ENCODE results near the gene EHD3.

EHD3 gene

DNA sequence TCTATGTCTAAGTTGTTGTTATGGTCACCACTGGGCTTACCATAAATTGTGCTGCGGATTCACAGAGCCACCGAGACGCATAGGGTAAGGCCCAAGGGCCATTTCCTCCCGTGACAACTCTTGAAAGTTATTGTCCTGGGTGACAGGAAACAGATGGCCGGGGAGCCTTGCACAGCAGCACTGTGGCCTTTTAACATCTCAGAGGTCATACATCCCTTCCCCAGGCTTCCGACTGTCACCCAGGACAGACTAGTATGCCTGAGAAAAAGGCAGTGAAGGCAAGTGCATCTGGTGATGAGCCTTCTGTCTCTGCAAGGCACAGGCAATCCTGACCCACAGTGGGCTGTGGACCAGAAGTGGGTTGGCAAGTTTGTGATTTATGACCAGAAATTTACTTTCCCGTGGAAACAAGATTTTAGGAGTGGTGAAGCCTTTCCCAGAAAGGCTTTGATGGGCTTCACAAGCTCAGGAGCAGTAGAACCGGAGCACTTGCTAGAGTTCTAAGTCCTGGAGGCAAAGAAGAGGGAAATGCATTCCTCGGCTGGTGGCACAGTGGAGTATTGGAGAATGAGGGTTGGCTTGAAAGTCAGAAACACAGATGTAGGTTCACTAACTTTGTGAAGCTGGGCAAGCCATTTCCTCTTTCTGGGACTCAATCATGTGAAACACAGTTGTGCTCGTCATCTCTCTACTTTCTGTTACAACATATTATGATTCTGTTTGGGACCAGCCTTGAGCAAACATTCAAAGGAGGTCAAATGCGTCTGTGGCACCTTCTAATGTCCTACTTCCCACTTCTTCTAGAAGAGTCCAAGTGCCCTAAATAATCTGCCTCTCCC lies 14.6 kb upstream of the EHD3 start:
- TF ChIP-seq, protein P1, sequence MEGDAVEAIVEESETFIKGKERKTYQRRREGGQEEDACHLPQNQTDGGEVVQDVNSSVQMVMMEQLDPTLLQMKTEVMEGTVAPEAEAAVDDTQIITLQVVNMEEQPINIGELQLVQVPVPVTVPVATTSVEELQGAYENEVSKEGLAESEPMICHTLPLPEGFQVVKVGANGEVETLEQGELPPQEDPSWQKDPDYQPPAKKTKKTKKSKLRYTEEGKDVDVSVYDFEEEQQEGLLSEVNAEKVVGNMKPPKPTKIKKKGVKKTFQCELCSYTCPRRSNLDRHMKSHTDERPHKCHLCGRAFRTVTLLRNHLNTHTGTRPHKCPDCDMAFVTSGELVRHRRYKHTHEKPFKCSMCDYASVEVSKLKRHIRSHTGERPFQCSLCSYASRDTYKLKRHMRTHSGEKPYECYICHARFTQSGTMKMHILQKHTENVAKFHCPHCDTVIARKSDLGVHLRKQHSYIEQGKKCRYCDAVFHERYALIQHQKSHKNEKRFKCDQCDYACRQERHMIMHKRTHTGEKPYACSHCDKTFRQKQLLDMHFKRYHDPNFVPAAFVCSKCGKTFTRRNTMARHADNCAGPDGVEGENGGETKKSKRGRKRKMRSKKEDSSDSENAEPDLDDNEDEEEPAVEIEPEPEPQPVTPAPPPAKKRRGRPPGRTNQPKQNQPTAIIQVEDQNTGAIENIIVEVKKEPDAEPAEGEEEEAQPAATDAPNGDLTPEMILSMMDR (IDR thresholded peaks at IDR 0.05): no peak
- no peak for TF ChIP-seq ZFX (IDR thresholded peaks at IDR 0.05; ENCODE audit: borderline replicate concordance)
- H3K27ac ChIP-seq: no peak overlapping the region

DNA sequence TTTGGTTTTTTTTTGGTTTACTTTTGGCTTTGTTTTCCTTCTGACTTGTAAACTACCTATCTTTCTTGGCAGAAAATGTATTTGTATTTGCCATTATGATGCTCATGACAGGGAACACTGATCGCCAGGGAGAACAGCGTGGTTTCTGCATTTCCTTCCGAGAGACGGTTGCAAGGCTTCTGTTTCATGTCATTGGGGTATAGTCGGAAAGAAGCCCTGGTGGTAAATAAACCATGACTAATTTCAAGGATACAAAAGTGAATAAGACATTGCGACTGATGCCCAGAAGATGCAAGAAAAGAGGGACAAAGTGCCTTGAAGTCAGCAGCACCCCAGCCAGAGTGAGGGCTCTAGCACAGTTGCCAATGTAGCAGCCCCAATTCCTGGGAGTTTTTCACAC lies 12.4 kb upstream of the EHD3 start:
- no peak for TF ChIP-seq ZFX (IDR thresholded peaks at IDR 0.05; ENCODE audit: borderline replicate concordance)
- TF ChIP-seq, protein P1 (IDR thresholded peaks at IDR 0.05): no peak
- H3K27ac ChIP-seq: no peak overlapping the region

DNA sequence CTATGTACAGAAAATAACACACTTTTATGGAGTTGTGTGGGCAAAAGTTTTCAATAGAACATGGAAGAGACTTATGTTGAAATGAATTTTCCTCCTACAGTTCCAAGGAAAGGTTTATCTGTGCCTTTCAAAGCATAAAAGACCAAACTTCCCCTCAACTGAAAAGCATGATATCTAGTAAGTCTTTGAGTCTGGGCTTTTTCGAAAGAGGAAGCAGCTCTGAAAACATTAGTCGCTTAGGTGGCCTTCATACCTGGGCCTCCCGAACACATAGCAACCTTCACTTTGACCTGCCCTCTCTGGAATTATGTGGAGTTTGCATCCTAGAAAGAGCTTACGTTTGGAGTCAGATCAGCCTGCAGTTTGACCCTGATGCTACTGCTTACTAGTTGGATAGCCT lies 11.9 kb upstream of the EHD3 start:
- TF ChIP-seq ZFX (IDR thresholded peaks at IDR 0.05; ENCODE audit: borderline replicate concordance): no peak
- TF ChIP-seq, protein P1 (IDR thresholded peaks at IDR 0.05): no peak
- H3K27ac ChIP-seq: no peak overlapping the region

DNA sequence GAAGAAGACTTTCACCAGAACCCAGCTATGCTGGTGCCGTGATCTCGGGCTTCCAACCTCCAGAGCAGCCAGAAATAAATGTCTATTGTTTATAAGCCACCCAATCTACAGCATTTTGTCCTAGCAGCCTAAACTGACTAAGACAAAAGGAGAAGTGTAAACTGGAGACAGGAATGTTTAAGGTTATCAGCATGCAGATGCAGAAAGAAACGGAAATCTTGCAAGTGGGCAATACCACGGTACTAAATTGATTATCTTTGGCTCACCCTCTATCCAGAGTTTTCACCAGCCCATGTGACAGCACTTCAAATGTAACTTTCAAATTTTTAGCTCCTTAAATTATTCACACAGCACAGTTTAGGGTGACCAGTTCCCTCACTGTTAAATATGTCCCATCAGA lies 10.9 kb upstream of the EHD3 start:
- no peak for TF ChIP-seq ZFX (IDR thresholded peaks at IDR 0.05; ENCODE audit: borderline replicate concordance)
- TF ChIP-seq, protein P1 (IDR thresholded peaks at IDR 0.05): no peak
- no peak overlapping the region for H3K27ac ChIP-seq

DNA sequence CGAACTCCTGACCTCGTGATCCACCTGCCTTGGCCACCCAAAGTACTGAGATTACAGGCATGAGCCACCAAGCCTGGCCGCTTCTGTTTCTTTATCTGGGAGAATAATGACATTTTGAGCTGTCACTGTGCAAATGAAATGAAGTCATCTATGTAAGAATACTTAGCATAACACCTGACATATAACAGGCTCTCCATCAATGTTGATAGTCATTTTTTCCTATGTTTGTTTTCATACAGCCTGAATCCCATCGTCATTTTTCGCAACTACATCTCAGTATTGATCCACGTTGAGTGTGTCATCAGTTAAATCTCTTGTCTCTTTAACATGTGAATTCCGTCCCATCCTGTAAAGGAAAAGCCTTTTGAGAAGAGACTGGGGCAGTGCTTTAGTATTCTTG lies 10.2 kb upstream of the EHD3 start:
- TF ChIP-seq, protein P1 (IDR thresholded peaks at IDR 0.05): no peak
- TF ChIP-seq ZFX (IDR thresholded peaks at IDR 0.05; ENCODE audit: borderline replicate concordance): no peak
- H3K27ac ChIP-seq: no peak overlapping the region

DNA sequence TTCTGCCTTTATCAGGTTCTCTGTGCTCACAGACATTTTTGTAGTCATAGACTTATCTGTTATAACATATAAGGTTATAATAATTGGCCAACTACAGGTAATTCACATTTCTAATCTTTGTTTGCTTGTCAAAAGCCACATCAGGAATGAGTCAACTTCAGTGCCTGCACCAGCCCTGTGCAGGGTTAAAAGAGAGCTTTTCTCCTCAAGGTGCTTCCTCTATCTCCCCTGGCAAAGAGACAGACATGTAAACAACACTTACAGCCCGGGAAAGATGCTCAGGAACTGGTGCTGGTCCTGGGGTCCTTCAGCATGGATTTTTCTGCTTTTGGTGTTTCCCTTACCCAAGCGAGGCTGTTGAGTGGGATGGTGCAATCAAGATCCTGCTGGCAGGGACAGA lies 7.7 kb upstream of the EHD3 start:
- H3K27ac ChIP-seq: no peak overlapping the region
- no peak for TF ChIP-seq ZFX (IDR thresholded peaks at IDR 0.05; ENCODE audit: borderline replicate concordance)
- TF ChIP-seq, protein P1 (IDR thresholded peaks at IDR 0.05): no peak

DNA sequence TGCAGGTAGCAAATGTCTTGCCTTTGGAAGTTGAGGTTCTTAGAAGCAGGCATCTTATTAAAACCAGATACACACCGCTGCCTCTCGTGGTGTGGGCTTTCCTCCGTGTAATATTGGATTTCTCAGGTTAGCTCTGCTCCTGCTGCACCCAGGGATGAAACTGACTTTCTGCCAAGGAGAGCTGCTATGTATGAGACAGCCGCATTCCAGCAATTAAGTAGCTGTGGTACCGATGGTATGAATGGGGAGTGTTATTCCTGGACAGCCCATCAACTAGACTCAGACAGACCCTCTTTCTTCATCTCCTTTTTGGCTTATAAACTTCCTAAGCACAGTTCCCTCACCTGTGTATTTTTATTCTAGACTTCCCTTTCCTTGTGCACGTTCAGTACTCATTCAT lies 6.8 kb upstream of the EHD3 start:
- no peak for TF ChIP-seq ZFX (IDR thresholded peaks at IDR 0.05; ENCODE audit: borderline replicate concordance)
- TF ChIP-seq, protein P1 (IDR thresholded peaks at IDR 0.05): no peak
- no peak overlapping the region for H3K27ac ChIP-seq
